C4-2B (cell line): Measurements from ENCODE around the gene SAMHD1.

ENCODE experiments used
- ZFX ChIP-seq: fragments of 450-650 bp; IDR thresholded peaks from 2 replicates; pipeline ENCODE4 v1.6.1; 2017
- TF ChIP-seq, protein P1 (sequence below): fragments of 450-650 bp; conservative IDR thresholded peaks from 2 replicates; pipeline ENCODE4 v1.5.1; 2017; ENCODE audit warnings: mild to moderate bottlenecking

DNA sequence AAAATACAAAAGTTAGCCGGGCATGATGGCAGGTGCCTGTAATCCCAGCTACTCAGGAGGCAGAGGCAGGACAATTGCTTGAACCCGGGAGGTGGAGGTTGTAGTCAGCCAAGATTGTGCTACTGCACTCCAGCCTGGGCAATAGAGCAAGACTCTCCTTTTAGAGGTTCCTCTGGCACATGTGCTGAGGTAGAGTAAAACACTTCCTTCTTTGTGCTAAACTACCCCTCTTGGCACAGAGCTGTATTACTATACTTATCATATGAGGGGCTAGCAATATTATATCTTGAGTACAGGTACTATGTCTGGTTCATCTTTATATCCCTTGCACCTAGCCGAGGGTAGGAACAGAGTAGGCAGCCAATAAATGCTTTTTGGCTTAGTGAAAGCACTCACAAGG, 40.2 kb upstream of the SAMHD1 start:
- TF ChIP-seq, protein P1, sequence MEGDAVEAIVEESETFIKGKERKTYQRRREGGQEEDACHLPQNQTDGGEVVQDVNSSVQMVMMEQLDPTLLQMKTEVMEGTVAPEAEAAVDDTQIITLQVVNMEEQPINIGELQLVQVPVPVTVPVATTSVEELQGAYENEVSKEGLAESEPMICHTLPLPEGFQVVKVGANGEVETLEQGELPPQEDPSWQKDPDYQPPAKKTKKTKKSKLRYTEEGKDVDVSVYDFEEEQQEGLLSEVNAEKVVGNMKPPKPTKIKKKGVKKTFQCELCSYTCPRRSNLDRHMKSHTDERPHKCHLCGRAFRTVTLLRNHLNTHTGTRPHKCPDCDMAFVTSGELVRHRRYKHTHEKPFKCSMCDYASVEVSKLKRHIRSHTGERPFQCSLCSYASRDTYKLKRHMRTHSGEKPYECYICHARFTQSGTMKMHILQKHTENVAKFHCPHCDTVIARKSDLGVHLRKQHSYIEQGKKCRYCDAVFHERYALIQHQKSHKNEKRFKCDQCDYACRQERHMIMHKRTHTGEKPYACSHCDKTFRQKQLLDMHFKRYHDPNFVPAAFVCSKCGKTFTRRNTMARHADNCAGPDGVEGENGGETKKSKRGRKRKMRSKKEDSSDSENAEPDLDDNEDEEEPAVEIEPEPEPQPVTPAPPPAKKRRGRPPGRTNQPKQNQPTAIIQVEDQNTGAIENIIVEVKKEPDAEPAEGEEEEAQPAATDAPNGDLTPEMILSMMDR: no peak
- no peak for TF ChIP-seq ZFX
